Measurements from ENCODE around the gene SPACA1.

The SPACA1 gene

DNA sequence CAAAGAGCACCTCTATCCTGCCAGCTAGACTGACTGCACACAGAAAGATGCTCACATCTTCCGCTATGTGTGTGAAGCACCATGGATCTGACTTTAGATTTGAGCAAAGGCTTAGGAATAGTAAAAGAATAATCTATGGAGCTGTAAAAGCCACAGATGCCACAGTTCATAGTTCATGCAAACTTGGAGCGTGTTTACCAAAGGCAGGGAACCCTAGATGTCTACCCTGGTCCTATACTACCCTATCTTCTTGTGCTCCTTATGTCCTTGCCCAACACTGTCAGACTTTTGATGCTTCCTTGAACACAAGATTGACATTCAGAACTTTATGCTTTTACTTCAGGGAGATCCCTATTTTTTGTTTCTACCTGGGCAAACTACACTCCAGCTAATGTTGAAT is 39.2 kb downstream of the SPACA1 start:
- DNase-seq (ENCODE audit: low read depth): no peak
- TF ChIP-seq, protein P1, sequence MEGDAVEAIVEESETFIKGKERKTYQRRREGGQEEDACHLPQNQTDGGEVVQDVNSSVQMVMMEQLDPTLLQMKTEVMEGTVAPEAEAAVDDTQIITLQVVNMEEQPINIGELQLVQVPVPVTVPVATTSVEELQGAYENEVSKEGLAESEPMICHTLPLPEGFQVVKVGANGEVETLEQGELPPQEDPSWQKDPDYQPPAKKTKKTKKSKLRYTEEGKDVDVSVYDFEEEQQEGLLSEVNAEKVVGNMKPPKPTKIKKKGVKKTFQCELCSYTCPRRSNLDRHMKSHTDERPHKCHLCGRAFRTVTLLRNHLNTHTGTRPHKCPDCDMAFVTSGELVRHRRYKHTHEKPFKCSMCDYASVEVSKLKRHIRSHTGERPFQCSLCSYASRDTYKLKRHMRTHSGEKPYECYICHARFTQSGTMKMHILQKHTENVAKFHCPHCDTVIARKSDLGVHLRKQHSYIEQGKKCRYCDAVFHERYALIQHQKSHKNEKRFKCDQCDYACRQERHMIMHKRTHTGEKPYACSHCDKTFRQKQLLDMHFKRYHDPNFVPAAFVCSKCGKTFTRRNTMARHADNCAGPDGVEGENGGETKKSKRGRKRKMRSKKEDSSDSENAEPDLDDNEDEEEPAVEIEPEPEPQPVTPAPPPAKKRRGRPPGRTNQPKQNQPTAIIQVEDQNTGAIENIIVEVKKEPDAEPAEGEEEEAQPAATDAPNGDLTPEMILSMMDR (IDR thresholded peaks at IDR 0.05; ENCODE audit: insufficient read depth, low read depth, low read length, missing control alignments): no peak
- H3K4me3 ChIP-seq (ENCODE audit: low read length): no peak overlapping the region

DNA sequence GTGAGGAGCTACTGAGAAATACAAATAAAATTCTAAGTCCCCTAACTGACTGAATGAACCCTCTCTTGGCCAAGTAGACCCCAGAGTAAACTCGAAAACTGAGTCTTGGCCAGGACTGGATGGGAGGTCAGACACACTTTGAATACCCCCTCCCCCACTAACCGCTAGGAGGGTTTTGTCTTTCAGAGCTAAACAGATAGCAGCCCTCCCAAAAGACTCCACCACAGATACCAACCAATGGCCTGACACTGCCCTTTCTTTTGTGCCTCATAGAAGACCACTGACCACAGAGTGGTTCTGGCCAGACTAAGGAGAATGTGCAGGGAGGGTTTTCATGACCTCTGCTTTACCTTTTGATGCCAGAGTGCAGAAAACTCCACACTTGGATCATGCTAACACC is 42.1 kb downstream of the SPACA1 start:
- TF ChIP-seq, protein P1 (IDR thresholded peaks at IDR 0.05; ENCODE audit: insufficient read depth, low read depth, low read length, missing control alignments): no peak
- no peak for DNase-seq (ENCODE audit: low read depth)

DNA sequence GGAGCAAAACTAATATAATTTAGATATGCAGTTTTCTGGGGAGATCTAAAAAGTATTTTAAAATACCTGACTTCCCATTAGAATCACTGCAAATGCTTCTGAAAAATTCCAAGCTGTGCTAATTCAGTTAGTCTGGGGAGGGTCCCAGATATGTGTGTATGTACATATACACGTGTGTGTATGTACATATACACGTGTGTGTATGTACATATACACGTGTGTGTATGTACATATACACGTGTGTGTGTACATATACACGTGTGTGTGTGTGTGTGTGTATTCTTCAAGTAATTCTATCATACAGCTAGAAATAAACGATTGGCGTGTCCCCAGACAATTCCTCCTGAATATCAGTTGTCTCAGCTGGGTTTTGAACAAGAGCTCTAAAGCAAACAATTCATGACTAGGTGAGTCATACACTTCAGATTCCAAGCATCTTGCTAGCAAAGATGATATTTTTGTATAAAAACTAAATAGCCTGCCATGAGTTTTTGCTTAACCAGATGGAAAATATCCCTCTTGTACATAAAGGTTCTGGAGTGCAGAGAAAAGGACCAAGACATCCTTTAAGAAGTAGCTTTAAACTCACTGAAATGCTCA is 58.2 kb downstream of the SPACA1 start:
- no peak overlapping the region for H3K4me3 ChIP-seq (ENCODE audit: low read length)
- TF ChIP-seq, protein P1 (IDR thresholded peaks at IDR 0.05; ENCODE audit: insufficient read depth, low read depth, low read length, missing control alignments): no peak
- DNase-seq (ENCODE audit: low read depth): no peak

More for the DNA sequence above, 42.1 kb downstream of the SPACA1 start:
- H3K4me3 ChIP-seq (ENCODE audit: low read length): no peak overlapping the region

DNA sequence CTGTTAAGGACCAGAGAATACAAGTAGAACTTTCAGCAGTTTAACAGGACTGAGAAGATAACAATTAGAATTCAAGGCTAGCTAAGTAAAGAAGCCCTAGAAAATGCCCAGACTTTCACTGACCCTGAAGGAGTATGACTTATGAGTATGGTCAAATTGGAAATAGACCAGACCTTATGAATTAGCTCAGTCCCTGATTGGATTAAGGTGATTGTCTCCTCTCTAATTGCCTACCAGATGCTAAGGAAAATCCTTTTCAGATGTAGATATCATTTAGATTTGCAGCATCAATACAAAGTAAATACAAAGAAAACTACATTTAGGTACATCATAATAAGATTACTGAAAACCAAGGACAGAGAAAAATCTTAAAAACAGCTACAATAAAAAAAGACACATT is 59.6 kb downstream of the SPACA1 start:
- no peak overlapping the region for H3K4me3 ChIP-seq (ENCODE audit: low read length)
- TF ChIP-seq, protein P1 (IDR thresholded peaks at IDR 0.05; ENCODE audit: insufficient read depth, low read depth, low read length, missing control alignments): no peak
- DNase-seq (ENCODE audit: low read depth): no peak

DNA sequence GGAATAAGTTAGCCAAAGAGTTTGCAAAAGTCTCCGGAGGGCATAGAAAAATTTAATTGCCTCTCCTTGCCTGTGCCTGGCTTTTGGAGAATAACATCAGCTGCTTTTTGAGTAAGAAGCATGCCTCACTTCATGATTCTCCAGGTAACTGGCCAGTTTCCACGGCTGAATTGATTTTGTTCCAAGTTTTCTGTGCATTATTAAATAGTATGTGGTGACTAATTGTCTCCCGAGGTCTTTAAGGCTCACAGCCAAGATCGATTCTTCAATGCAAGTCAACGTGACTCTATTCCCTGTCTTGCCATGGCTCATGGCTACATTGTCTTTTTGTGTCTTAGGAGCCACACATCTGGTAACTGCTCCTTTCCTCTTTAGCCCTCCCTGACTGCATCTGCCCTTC is 64.3 kb downstream of the SPACA1 start:
- no peak overlapping the region for H3K4me3 ChIP-seq (ENCODE audit: low read length)
- TF ChIP-seq, protein P1 (IDR thresholded peaks at IDR 0.05; ENCODE audit: insufficient read depth, low read depth, low read length, missing control alignments): no peak
- no peak for DNase-seq (ENCODE audit: low read depth)

DNA sequence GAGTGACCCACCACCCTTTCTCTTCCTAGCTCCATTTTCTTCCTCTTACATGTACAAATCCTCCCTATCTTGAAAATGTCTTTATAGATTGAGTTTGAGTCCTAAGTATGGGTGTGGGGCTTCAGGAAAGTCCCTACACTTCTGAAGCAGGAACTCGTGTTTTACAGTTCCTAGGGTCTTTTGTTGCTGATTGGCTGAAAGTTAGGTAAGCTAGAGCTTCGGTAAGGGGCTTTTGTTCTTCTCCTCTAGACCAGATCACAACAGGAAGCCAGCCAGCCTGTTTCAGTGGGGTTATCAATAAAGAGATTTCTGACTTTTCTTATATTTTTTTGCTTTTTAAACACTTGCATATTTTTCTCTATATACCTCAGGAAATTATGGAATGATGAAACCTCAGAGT is 67.2 kb downstream of the SPACA1 start:
- TF ChIP-seq, protein P1 (IDR thresholded peaks at IDR 0.05; ENCODE audit: insufficient read depth, low read depth, low read length, missing control alignments): no peak
- DNase-seq (ENCODE audit: low read depth): no peak
- no peak overlapping the region for H3K4me3 ChIP-seq (ENCODE audit: low read length)

DNA sequence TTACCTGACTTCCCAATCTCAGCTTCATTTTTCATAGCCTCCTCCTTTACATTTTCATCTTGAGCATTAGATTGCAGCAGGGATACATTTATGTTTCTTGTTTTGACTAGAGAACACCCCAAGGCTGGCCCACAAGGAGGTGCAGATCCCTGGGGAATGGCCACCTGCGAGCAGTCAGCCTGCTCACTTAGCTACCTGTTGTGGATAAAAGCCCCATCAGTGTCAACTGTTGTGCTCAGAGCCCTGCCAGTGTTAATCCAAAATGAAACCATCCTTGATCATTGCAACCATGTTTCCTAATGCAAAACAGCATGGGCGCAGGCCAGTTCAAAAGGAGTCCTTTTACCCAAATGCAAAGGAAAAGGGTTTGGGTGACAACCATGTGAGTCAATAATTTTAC is 67.7 kb downstream of the SPACA1 start:
- no peak for DNase-seq (ENCODE audit: low read depth)
- TF ChIP-seq, protein P1 (IDR thresholded peaks at IDR 0.05; ENCODE audit: insufficient read depth, low read depth, low read length, missing control alignments): no peak
- no peak overlapping the region for H3K4me3 ChIP-seq (ENCODE audit: low read length)

Measured in epithelial cell of esophagus (primary cell).